Measurements from ENCODE around the gene BICD1. TPM values are rescaled to one million over a fixed set of nuclear protein-coding genes. Genes with fewer than 3 reads are reported as not detected.

BICD1 gene
- total and polyA plus RNA-seq, 2 donors (not counting 3 experiments of a cell fraction or from before 2014, with no cell fraction given): 12.2 to 51.0 TPM

- TF ChIP-seq POLR2AphosphoS5 (IDR thresholded peaks at IDR 0.05; ENCODE audit: insufficient read depth, low read depth, low read length): no peak
- no peak for TF ChIP-seq CTCF (IDR thresholded peaks at IDR 0.05; ENCODE audit: extremely low read depth in 1 of 2, insufficient read depth in 1 of 2, low read depth in 1 of 2, low read length in 2 of 2)
- no peak for TF ChIP-seq FOS (IDR thresholded peaks at IDR 0.05; ENCODE audit: borderline replicate concordance, insufficient read depth, low read length)
- ChIA-PET POLR2A (no interaction called here), CTCF (no interaction called here)
- Histone ChIP-seq H2AFZ (ENCODE audit: low read depth, low read length) (no peak overlapping the region), H3K4me3 (replicated peaks in 1 of 3; ENCODE audit: insufficient read depth in 1 of 3, low read depth in 1 of 3, low read length in 3 of 3) (no peak overlapping the region), H4K20me1 (replicated peaks; ENCODE audit: control insufficient read depth, extremely low read depth, insufficient read depth, low read length) (peaks cover 5% of the 10 kb centered on the region), H3K36me3 (ENCODE audit: control insufficient read depth in 2 of 2, extremely low read depth in 1 of 2, insufficient read depth in 2 of 2, low read length in 2 of 2) (no peaks in the 10 kb centered on the region), H3K9me3 (replicated peaks; ENCODE audit: control insufficient read depth, insufficient read depth, low read length) (no peaks in the 10 kb centered on the region), H3K27ac (ENCODE audit: insufficient read depth, low read depth, low read length) (no peak overlapping the region), H3K27me3 (ENCODE audit: control insufficient read depth in 2 of 2, insufficient read depth in 2 of 2, low read length in 2 of 2) (no peaks in the 10 kb centered on the region), H3K9me1 (replicated peaks; ENCODE audit: control insufficient read depth, extremely low read depth, insufficient read depth, low read length) (peaks cover 3% of the 10 kb centered on the region), H3K79me2 (ENCODE audit: control insufficient read depth, insufficient read depth, low read length) (peaks cover 8% of the 10 kb centered on the region), H3K4me2 (ENCODE audit: insufficient read depth, low read length) (no peak overlapping the region), H3K9ac (replicated peaks; ENCODE audit: extremely low read depth, insufficient read depth, low read length) (no peak overlapping the region), H3K4me1 (ENCODE audit: control insufficient read depth, extremely low read depth, insufficient read depth, low read length) (no peaks in the 10 kb centered on the region)
- no peak for DNase-seq (ENCODE audit: low read depth, low spot score)
- FAIRE-seq: no peak
- intact Hi-C loops (cut with micrococcal nuclease): no loop called here
- BruUV-seq (replicated peaks): no TSS peak
- dilution Hi-C loops (cut with MboI; ENCODE audit: extremely low pct_ligation_motif_present, low sequenced_read_pairs): no loop called here
Observed at GRCh38 chr12:32170437-32170998, 63.9 kb downstream of the BICD1 start.

GRCh38 chr12:32171211-32171610, 64.6 kb downstream of the BICD1 start:
- TF ChIP-seq POLR2AphosphoS5 (IDR thresholded peaks at IDR 0.05; ENCODE audit: insufficient read depth, low read depth, low read length) (no peak), POLR2A (IDR thresholded peaks at IDR 0.05; ENCODE audit: low read depth, low read length) (no peak), MYC (IDR thresholded peaks at IDR 0.05; ENCODE audit: low read depth, low read length) (no peak), FOS (IDR thresholded peaks at IDR 0.05; ENCODE audit: borderline replicate concordance, insufficient read depth, low read length) (no peak), MAX (IDR thresholded peaks at IDR 0.05; ENCODE audit: insufficient read depth, insufficient read length) (no peak), CTCF (IDR thresholded peaks at IDR 0.05; ENCODE audit: extremely low read depth in 1 of 2, insufficient read depth in 1 of 2, low read depth in 1 of 2, low read length in 2 of 2) (no peak), EZH2 (IDR thresholded peaks at IDR 0.05; ENCODE audit: borderline replicate concordance, low read depth, low read length, severe bottlenecking) (no peak), GATA2 (IDR thresholded peaks at IDR 0.05; ENCODE audit: insufficient read depth, insufficient read length, low read depth, low read length) (no peak), JUN (IDR thresholded peaks at IDR 0.05; ENCODE audit: borderline replicate concordance, insufficient read depth, insufficient read length, low read depth) (no peak)
- no peak overlapping the region for H3K4me3 ChIP-seq (replicated peaks in 1 of 3; ENCODE audit: insufficient read depth in 1 of 3, low read depth in 1 of 3, low read length in 3 of 3)
- dilution Hi-C loops (cut with MboI; ENCODE audit: extremely low pct_ligation_motif_present, low sequenced_read_pairs): no loop called here
- H3K27ac ChIP-seq (ENCODE audit: insufficient read depth, low read depth, low read length): no peak overlapping the region
- H3K9ac ChIP-seq (replicated peaks; ENCODE audit: extremely low read depth, insufficient read depth, low read length): no peak overlapping the region
- FAIRE-seq (no peak), DNase-seq (ENCODE audit: low read depth, low spot score) (no peak)
- H3K27me3 ChIP-seq (ENCODE audit: control insufficient read depth in 2 of 2, insufficient read depth in 2 of 2, low read length in 2 of 2): no peaks in the 10 kb centered on the region
- intact Hi-C loops (cut with micrococcal nuclease): no loop called here
- no peak overlapping the region for H2AFZ ChIP-seq (ENCODE audit: low read depth, low read length)
- peaks cover 3% of the 10 kb centered on the region for H3K9me1 ChIP-seq (replicated peaks; ENCODE audit: control insufficient read depth, extremely low read depth, insufficient read depth, low read length)
- peaks cover 6% of the 10 kb centered on the region for H3K79me2 ChIP-seq (ENCODE audit: control insufficient read depth, insufficient read depth, low read length)
- peaks cover 5% of the 10 kb centered on the region for H4K20me1 ChIP-seq (replicated peaks; ENCODE audit: control insufficient read depth, extremely low read depth, insufficient read depth, low read length)
- no peak overlapping the region for H3K4me2 ChIP-seq (ENCODE audit: insufficient read depth, low read length)
- no peaks in the 10 kb centered on the region for H3K9me3 ChIP-seq (replicated peaks; ENCODE audit: control insufficient read depth, insufficient read depth, low read length)
- BruUV-seq (replicated peaks): no TSS peak
- H3K4me1 ChIP-seq (ENCODE audit: control insufficient read depth, extremely low read depth, insufficient read depth, low read length): no peaks in the 10 kb centered on the region
- H3K36me3 ChIP-seq (ENCODE audit: control insufficient read depth in 2 of 2, extremely low read depth in 1 of 2, insufficient read depth in 2 of 2, low read length in 2 of 2): no peaks in the 10 kb centered on the region
- POLR2A ChIA-PET: no interaction called here
- CTCF ChIA-PET: interaction anchor here (1.3 kb wide), 1 partner anchor 33 kb away, joined by 3 read pairs; no protein-coding TSS in a partner anchor
